GM12875 (cell line): Measurements from ENCODE around the gene DHRS3.

ENCODE experiments used
- H3K4me3 ChIP-seq: one replicate; pipeline ENCODE4 v1.5.1; 2011; ENCODE audit warnings: low read depth, low read length, control low read depth
- CTCF ChIP-seq: IDR thresholded peaks from 2 replicates; pipeline ENCODE4 v1.5.1; 2011; ENCODE audit warnings: low read depth, mild to moderate bottlenecking, control low read depth, inconsistent platforms, low read length, moderate library complexity, borderline replicate concordance; ENCODE audit not compliant: insufficient read depth

DHRS3 gene

DNA sequence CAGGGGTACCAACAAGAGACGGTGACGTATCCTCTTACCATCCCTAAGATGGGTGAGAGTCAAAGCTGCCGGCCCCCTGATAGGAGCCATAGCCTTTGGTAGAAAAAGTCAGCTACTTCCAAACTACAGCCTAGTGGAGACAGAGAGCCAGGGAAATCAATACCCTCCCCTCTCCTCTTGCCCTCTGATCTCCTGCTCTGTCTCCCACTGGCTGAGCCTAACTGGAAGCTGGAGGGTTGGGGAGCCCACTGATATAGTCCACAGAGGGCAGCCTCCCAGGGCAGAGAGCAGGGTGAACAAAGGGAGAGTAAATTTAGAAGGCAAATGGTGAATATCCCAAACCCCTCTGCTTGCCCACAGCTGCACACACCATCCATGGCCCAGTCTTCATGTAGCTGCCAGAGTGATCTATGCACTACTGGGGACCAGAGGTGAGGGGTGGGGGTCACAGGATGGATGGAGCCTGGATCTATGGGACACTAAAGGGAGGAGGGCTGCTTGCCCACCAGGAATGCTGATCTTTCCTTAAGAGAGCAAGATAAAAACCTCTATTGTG, 80.0 kb downstream of the DHRS3 start:
- no peak overlapping the region for H3K4me3 ChIP-seq
- no peak for TF ChIP-seq CTCF

- H3K4me3 ChIP-seq, result no peak overlapping the region
- TF ChIP-seq CTCF, result no peak
These were observed 80.7 kb downstream of the DHRS3 start for GRCh38 chr1:12537294-12537693.

DNA sequence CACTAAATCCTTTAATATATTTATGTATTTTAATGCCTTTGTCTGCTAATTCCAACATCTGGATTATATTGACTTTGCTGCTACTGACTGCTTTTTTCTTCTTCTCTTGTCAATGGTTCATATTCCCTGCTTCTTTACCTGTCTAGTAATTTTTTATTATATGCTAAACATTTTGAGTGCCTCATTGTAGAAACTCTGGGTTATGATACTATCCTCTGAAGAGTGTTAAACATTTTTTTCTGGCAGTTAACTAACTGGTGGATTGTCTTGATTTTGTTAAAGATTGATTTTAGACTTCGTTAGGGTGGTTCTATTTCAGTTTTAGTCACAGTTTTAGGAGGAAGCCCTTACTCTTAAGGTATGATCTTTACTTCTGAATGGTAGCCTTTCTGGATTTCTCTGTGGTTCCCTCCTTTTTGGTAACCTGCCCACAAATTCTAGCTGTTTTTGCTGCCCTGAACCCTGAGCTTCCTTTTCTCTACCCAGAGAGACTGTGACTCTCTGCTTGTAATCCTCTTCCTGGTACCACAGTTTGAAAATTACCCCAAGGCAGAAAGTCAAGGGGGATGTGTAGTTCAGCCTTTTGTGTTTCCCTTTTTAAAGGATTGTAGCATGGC, 81.9 kb downstream of the DHRS3 start:
- H3K4me3 ChIP-seq, result no peak overlapping the region
- no peak for TF ChIP-seq CTCF

DNA sequence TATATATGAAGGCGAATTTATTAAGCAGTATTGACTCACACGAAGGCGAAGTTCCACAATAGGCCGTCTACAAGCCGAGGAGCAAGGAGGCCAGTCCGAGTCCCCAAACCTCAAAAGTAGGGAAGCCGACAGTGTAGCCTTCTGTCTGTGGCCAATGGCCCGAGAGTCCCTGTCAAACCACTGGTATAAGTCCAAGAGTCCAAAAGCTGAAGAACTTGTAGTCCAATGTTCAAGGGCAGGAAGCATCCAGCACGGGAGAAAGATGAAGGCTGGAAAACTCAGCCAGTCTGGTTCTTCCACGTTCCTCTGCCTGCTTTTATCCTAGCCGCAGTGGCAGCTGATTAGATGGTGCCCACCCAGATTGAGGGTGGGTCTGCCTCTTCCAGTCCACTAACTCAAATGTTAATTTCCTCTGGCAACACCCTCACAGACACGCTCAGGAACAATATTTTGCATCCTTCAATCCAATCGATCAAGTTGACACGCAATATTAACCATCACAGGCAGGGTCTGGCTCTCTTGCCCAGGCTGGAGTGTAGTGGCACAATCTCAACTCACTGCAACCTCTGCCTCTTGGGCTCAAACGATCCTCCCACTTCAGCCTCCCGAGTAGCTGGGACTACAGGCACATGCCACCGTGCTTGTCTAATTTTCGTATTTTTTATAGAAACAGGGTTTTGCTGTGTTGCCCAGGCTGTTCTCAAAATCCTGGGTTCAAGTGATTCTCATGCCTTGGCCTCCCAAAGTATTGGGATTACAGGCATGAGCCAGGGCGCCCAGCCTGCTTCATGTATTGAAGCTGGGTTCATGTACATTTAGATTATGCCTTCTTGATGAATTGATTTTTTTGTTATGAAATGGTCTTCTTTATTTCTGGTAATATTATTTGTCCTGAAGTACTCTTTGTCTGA, 85.3 kb downstream of the DHRS3 start:
- no peak overlapping the region for H3K4me3 ChIP-seq
- no peak for TF ChIP-seq CTCF

GRCh38 chr1:12531179-12531499, 86.9 kb downstream of the DHRS3 start:
- no peak for TF ChIP-seq CTCF
- no peak overlapping the region for H3K4me3 ChIP-seq

DNA sequence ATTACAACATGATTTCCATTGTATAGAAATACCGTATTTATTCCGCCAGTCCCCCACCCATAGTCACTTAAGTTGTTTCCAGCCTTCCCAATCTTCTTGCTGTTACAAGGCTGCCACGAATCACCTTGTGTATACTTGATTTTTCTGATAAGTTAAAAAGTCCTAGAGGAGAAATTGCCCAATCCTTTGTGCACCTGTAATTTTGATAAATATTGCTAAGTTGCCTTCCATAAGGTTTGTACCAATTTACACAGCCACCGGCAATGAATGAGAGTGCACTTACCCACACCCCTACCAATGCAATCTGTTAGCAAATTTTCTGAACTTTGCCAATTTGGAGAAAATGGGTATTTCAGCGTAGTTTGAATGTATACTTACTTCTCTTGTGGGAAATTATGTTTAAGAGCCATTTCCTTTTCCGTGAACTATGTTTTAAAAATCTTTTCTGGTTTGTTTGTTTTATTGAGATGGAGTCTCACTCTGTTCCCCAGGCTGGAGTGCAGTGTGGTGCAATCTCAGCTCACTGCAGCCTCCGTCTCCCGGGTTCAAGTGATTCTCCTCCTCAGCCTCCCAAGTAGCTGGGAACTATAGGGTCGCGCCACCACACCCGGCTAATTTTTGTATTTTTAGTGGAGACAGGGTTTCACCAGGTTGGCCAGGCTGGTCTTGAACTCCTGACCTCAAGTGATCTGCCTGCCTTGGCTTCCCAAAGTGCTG, 87.4 kb downstream of the DHRS3 start:
- no peak for TF ChIP-seq CTCF

More for the DNA sequence above, 87.4 kb downstream of the DHRS3 start:
- no peak overlapping the region for H3K4me3 ChIP-seq
